Epithelial cell of esophagus (primary cell): ENCODE data around the gene CACNA1D.

Experiments used
- DNase-seq: peaks from one replicate; pipeline ENCODE4 v3.0.0; 2010; ENCODE audit warnings: low read depth
- H3K4me3 ChIP-seq: 2 replicates; pipeline ENCODE4 v1.5.1; 2011; ENCODE audit warnings: mild to moderate bottlenecking, low read length, control low read depth
- TF ChIP-seq, protein P1 (sequence below): IDR thresholded peaks from 2 replicates; pipeline ENCODE4 v1.5.1; 2011; ENCODE audit warnings: low read depth, mild to moderate bottlenecking, low read length, control low read depth, inconsistent platforms; ENCODE audit not compliant: insufficient read depth; ENCODE audit errors: missing control alignments

CACNA1D gene

GRCh38 chr3:53695324-53695690, 200.9 kb downstream of the CACNA1D start:
- TF ChIP-seq, protein P1, sequence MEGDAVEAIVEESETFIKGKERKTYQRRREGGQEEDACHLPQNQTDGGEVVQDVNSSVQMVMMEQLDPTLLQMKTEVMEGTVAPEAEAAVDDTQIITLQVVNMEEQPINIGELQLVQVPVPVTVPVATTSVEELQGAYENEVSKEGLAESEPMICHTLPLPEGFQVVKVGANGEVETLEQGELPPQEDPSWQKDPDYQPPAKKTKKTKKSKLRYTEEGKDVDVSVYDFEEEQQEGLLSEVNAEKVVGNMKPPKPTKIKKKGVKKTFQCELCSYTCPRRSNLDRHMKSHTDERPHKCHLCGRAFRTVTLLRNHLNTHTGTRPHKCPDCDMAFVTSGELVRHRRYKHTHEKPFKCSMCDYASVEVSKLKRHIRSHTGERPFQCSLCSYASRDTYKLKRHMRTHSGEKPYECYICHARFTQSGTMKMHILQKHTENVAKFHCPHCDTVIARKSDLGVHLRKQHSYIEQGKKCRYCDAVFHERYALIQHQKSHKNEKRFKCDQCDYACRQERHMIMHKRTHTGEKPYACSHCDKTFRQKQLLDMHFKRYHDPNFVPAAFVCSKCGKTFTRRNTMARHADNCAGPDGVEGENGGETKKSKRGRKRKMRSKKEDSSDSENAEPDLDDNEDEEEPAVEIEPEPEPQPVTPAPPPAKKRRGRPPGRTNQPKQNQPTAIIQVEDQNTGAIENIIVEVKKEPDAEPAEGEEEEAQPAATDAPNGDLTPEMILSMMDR = no peak
- no peak overlapping the region for H3K4me3 ChIP-seq
- no peak for DNase-seq

DNA sequence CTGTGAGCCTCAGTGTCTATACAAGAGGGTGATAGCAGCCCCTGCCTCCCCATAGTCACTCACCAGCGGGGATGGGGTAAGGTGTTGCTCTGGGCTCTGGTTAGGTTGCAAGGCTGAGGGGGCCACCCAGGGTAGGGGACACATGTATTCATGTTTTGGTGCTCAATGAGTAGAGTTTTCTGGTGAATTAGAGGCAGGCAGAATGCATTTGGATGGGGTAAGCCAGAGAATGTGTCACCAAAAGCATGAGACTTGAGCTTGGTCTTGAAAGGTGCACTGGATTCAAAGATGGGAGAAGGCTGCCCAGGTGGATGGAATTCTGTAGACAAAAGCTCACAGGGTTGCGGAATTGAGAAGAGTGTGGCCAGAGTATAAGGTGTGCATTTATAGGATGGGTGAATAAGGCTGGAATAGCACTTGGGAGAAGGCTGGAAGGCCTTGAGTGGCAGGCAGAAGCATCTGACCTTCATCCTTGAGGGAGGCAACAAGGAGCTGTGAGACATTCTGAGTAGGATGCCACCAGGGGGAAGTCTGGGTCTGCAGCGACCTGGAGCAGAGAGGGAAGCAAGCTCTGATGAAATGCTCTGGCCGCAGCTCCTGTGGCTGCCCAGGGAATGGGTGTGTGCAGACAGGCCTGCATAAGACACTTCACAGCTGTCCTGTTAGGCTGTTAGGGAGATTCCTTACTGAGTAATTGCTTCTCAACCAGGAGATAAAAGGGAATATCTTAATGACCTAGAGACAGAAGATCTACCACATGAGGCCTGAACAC, 202.2 kb downstream of the CACNA1D start:
- TF ChIP-seq, protein P1 = no peak
- DNase-seq = no peak
- no peak overlapping the region for H3K4me3 ChIP-seq

DNA sequence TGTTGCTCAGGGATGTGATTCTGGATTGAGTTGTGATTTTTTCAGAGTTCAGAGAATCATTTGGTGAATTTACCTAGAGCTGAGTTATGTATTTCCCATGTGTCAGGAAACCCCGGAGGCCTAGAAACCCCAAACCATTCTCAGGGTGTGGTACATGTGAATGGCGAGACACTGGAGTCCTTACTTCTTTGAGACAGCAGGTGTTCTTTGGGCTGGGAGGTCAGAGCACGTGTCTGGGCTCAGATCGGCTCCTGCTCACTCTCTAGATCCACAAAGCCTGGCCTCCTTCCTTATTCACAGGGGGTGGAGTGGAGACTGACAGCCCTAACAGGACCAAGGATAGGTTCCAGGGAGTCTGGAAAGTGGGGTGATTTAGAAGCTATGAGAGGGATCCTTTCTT, 206.0 kb downstream of the CACNA1D start:
- H3K4me3 ChIP-seq = no peak overlapping the region
- TF ChIP-seq, protein P1 = no peak
- DNase-seq = no peak

DNA sequence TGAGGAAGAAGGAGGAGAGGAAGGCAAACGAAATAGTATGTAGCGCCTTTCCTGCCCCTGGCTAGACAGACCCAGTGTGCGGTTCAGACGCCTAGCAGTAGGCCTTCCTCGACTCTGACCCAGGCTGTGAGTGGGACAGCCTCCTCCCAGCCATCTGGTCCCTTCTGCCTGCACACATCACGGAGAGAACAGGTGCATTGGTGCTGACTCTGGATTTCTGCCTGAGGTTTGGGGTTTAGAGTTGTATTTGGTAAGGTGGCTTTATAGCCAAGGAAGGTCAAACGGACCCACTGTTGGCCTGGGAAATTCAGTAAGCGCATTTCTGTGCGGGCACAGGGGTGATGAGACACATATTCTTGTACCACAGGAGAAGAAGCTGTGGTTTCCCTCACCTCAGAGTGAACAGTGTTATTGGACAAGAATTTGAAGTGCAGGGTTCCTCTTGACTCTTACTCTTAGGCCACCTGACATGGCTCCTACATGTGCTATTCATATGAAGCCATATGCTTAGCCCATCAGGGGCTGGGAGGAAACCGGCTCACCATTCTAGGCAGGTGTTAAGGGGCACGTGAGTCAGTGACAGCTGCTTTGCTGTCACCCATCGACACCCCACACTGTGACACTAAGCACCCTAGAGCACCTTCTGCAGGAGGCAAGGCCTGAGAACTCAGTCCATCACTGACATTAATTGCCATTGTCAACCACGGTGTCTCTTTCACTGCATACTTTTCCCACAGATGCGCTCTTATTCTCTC, 208.5 kb downstream of the CACNA1D start:
- DNase-seq = no peak
- no peak overlapping the region for H3K4me3 ChIP-seq
- TF ChIP-seq, protein P1 = no peak

- DNase-seq = no peak
- no peak overlapping the region for H3K4me3 ChIP-seq
- TF ChIP-seq, protein P1 = no peak
Observed at GRCh38 chr3:53703630-53704362, 209.4 kb downstream of the CACNA1D start.

DNA sequence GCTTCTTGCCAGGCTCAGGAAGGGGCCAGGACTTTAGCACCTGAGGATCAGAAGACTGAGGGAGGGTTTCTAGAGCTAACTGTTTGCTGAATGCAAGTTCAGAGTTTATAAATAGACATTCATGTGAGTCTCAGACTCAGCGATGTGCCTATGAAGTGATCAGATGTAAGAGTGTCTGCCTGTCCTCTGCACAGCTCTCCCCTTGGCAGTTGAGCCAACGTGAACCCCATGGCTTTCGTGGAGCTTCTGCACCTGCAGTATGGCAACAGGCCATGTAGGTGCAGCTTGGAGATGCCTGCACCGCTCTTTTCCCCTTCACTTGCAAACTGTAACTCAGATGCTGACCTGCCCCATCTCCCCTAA, 209.9 kb downstream of the CACNA1D start:
- TF ChIP-seq, protein P1 = no peak
- no peak overlapping the region for H3K4me3 ChIP-seq
- no peak for DNase-seq
